GM21447 (cell line): ENCODE measurements around the gene ALDH4A1.

Source experiments
- ATAC-seq: cut with Tn5 transposase; IDR thresholded peaks from one replicate; pipeline ENCODE4 v1.9.1; 2021; ENCODE audit not compliant: unreplicated experiment

Gene ALDH4A1

GRCh38 chr1:18939398-18940302, 37.3 kb upstream of the ALDH4A1 start:
- no peak for ATAC-seq

- ATAC-seq = no peak
These were observed 36.3 kb upstream of the ALDH4A1 start for GRCh38 chr1:18938707-18939070.

GRCh38 chr1:18938008-18938706, 35.8 kb upstream of the ALDH4A1 start:
- no peak for ATAC-seq

GRCh38 chr1:18937539-18937938, 35.2 kb upstream of the ALDH4A1 start:
- no peak for ATAC-seq

GRCh38 chr1:18936814-18937481, 34.6 kb upstream of the ALDH4A1 start:
- no peak for ATAC-seq

GRCh38 chr1:18936471-18936813, 34.1 kb upstream of the ALDH4A1 start:
- ATAC-seq = no peak

- ATAC-seq = no peak
These were observed 32.0 kb upstream of the ALDH4A1 start for GRCh38 chr1:18934205-18935000.

GRCh38 chr1:18932879-18933278, 30.5 kb upstream of the ALDH4A1 start:
- ATAC-seq = no peak

- no peak for ATAC-seq
These were observed 30.0 kb upstream of the ALDH4A1 start for GRCh38 chr1:18932387-18932786.

GRCh38 chr1:18931730-18932129, 29.4 kb upstream of the ALDH4A1 start:
- no peak for ATAC-seq

GRCh38 chr1:18929686-18930085, 27.3 kb upstream of the ALDH4A1 start:
- ATAC-seq = no peak

- ATAC-seq = no peak
These were observed 26.6 kb upstream of the ALDH4A1 start for GRCh38 chr1:18928985-18929384.

- ATAC-seq = no peak
These were observed 26.1 kb upstream of the ALDH4A1 start for GRCh38 chr1:18928406-18928805.

GRCh38 chr1:18927654-18928272, 25.4 kb upstream of the ALDH4A1 start:
- peak; percentile 40 for ATAC-seq

- ATAC-seq = peak; percentile 16
These were observed 24.8 kb upstream of the ALDH4A1 start for GRCh38 chr1:18927082-18927653.

GRCh38 chr1:18926315-18927081, 24.1 kb upstream of the ALDH4A1 start:
- ATAC-seq = peak; percentile 64

GRCh38 chr1:18925279-18925678, 22.9 kb upstream of the ALDH4A1 start:
- ATAC-seq = no peak

- ATAC-seq = no peak
These were observed 21.9 kb upstream of the ALDH4A1 start for GRCh38 chr1:18924221-18924691.

- ATAC-seq = no peak
These were observed 21.4 kb upstream of the ALDH4A1 start for GRCh38 chr1:18923756-18924211.
